HL-60 (cell line): ENCODE data around the gene LRRC25.
A peak's percentile ranks its signal among the peaks of the same experiment; 100 is the strongest.

Source experiments
- DNase-seq, 2 experiments: peaks; one replicate each; pipeline ENCODE4 v3.0.0-alpha.2; 2010 to 2020; ENCODE audit warnings: low read depth in 1 of 2, low spot score in 1 of 2
- H3K27ac ChIP-seq: fragments of 250-450 bp; sonication (Bioruptor Pico); replicated peaks from 2 replicates; pipeline ENCODE4 v1.5.1; 2020; ENCODE audit warnings: mild to moderate bottlenecking, moderate library complexity
- H3K27me3 ChIP-seq: fragments of 250-450 bp; sonication (Bioruptor Pico); 2 replicates; pipeline ENCODE4 v1.5.1; 2021; ENCODE audit warnings: mild to moderate bottlenecking, moderate library complexity; ENCODE audit not compliant: insufficient read depth, poor library complexity, severe bottlenecking
- H3K4me3 ChIP-seq: replicated peaks from 2 replicates; pipeline ENCODE4 v1.5.1; 2011; ENCODE audit warnings: mild to moderate bottlenecking, control low read depth, low read length; ENCODE audit not compliant: insufficient read depth
- CTCF ChIP-seq: IDR thresholded peaks from one replicate; pipeline ENCODE4 v1.5.1; 2011; ENCODE audit warnings: low read length, control low read depth, inconsistent platforms; ENCODE audit not compliant: insufficient read depth
- GABPA ChIP-seq: IDR thresholded peaks from 2 replicates; pipeline ENCODE4 v1.6.1; 2012; ENCODE audit warnings: low read depth
- POLR2AphosphoS5 ChIP-seq: IDR thresholded peaks from 2 replicates; pipeline ENCODE4 v1.6.1; 2012; ENCODE audit warnings: low read depth
- REST ChIP-seq: IDR thresholded peaks from 2 replicates; pipeline ENCODE4 v1.6.1; 2012; ENCODE audit warnings: low read depth; ENCODE audit not compliant: insufficient replicate concordance
- SPI1 ChIP-seq: IDR thresholded peaks from 2 replicates; pipeline ENCODE4 v1.6.1; 2012; ENCODE audit warnings: low read depth, mild to moderate bottlenecking, borderline replicate concordance

LRRC25 gene

GRCh38 chr19:18388100-18388959, 9.1 kb downstream of the LRRC25 start:
- DNase-seq: peak; percentile 81 to 84
- Histone ChIP-seq H3K27me3 (peaks cover 7% of the 10 kb centered on the region), H3K4me3 (peak overlapping the region; percentile 17), H3K27ac (no peak overlapping the region)
- TF ChIP-seq CTCF: peak; percentile 89
- no peak for TF ChIP-seq POLR2AphosphoS5
- no peak for TF ChIP-seq GABPA

- H3K27me3 ChIP-seq: peaks cover 7% of the 10 kb centered on the region
- TF ChIP-seq CTCF: no peak
- TF ChIP-seq SPI1: no peak
- no peak for TF ChIP-seq POLR2AphosphoS5
- TF ChIP-seq GABPA: no peak
- TF ChIP-seq REST: no peak
- no peak overlapping the region for H3K27ac ChIP-seq
- H3K4me3 ChIP-seq: no peak overlapping the region
- DNase-seq: no peak
Measured at GRCh38 chr19:18386543-18387271, 10.7 kb downstream of the LRRC25 start.

GRCh38 chr19:18385675-18386542, 11.5 kb downstream of the LRRC25 start, which contains the start of gene GDF15:
GDF15 (plus strand) TSS chr19:18386158; CDS start chr19:18386190, 32 bp downstream.
- TF ChIP-seq CTCF: peak; percentile 33
- no peak for TF ChIP-seq GABPA
- no peak for TF ChIP-seq REST
- TF ChIP-seq SPI1: no peak
- no peak for TF ChIP-seq POLR2AphosphoS5
- Histone ChIP-seq H3K27me3 (peaks cover 7% of the 10 kb centered on the region), H3K4me3 (no peak within 1 kb of the TSS), H3K27ac (no peak within 1 kb of the TSS)
- DNase-seq: no peak
